ACC112 (cell line): ENCODE measurements around the gene CARMIL1.

Experiments
- H2AFZ ChIP-seq: fragments of 200-600 bp; sonication (generic); one replicate; pipeline ENCODE4 v1.6.0; 2017; ENCODE audit warnings: antibody characterized with exemption, low read length; ENCODE audit not compliant: unreplicated experiment
- H3K27ac ChIP-seq: fragments of 200-600 bp; sonication (generic); 2 replicates; pipeline ENCODE4 v1.5.1; 2014; ENCODE audit warnings: low read depth, mild to moderate bottlenecking, antibody characterized with exemption, low read length, moderate library complexity
- H3K27me3 ChIP-seq: fragments of 200-600 bp; sonication (generic); 2 replicates; pipeline ENCODE4 v1.6.1; 2014; ENCODE audit warnings: mild to moderate bottlenecking, antibody characterized with exemption, low read length, moderate library complexity, mixed read lengths; ENCODE audit not compliant: insufficient read depth
- H3K36me3 ChIP-seq: fragments of 200-600 bp; sonication (generic); 2 replicates; pipeline ENCODE4 v1.6.1; 2016; ENCODE audit warnings: mild to moderate bottlenecking, antibody characterized with exemption, low read length, moderate library complexity, mixed read lengths; ENCODE audit not compliant: insufficient read depth
- H3K4me1 ChIP-seq: fragments of 200-600 bp; sonication (generic); one replicate; pipeline ENCODE4 v1.6.1; 2016; ENCODE audit warnings: low read length, mixed read lengths; ENCODE audit not compliant: insufficient read depth, unreplicated experiment, control insufficient read depth
- H3K4me3 ChIP-seq: fragments of 200-600 bp; sonication (generic); 2 replicates; pipeline ENCODE4 v1.5.1; 2014; ENCODE audit warnings: mild to moderate bottlenecking, low read depth, low read length
- H3K79me2 ChIP-seq: fragments of 200-600 bp; sonication (generic); one replicate; pipeline ENCODE4 v1.6.0; 2016; ENCODE audit warnings: low read length; ENCODE audit not compliant: control insufficient read depth, unreplicated experiment, insufficient read depth

CARMIL1 gene

GRCh38 chr6:25387911-25388310, 108.7 kb downstream of the CARMIL1 start:
- peaks cover 14% of the 10 kb centered on the region for H3K4me1 ChIP-seq
- no peaks in the 10 kb centered on the region for H3K27me3 ChIP-seq
- no peak overlapping the region for H3K4me3 ChIP-seq
- H3K27ac ChIP-seq: no peak overlapping the region
- no peaks in the 10 kb centered on the region for H3K36me3 ChIP-seq
- peaks cover 3% of the 10 kb centered on the region for H3K79me2 ChIP-seq
- H2AFZ ChIP-seq: no peak overlapping the region

- H3K4me3 ChIP-seq: no peak overlapping the region
- H2AFZ ChIP-seq: no peak overlapping the region
- H3K36me3 ChIP-seq: no peaks in the 10 kb centered on the region
- peaks cover 3% of the 10 kb centered on the region for H3K79me2 ChIP-seq
- no peaks in the 10 kb centered on the region for H3K27me3 ChIP-seq
- H3K27ac ChIP-seq: no peak overlapping the region
- peaks cover 14% of the 10 kb centered on the region for H3K4me1 ChIP-seq
Observed at GRCh38 chr6:25388776-25389175, 109.6 kb downstream of the CARMIL1 start.

- Histone ChIP-seq H3K36me3 (no peaks in the 10 kb centered on the region), H3K4me3 (no peak overlapping the region), H3K27ac (peak overlapping the region; percentile 28), H3K79me2 (peaks cover 3% of the 10 kb centered on the region), H2AFZ (no peak overlapping the region), H3K27me3 (no peaks in the 10 kb centered on the region), H3K4me1 (peaks cover 14% of the 10 kb centered on the region)
Observed at GRCh38 chr6:25389471-25389870, 110.3 kb downstream of the CARMIL1 start.

- no peak overlapping the region for H3K4me3 ChIP-seq
- H3K27me3 ChIP-seq: no peaks in the 10 kb centered on the region
- H2AFZ ChIP-seq: no peak overlapping the region
- H3K36me3 ChIP-seq: no peaks in the 10 kb centered on the region
- H3K79me2 ChIP-seq: peaks cover 3% of the 10 kb centered on the region
- peaks cover 14% of the 10 kb centered on the region for H3K4me1 ChIP-seq
- no peak overlapping the region for H3K27ac ChIP-seq
Observed at GRCh38 chr6:25392372-25392771, 113.2 kb downstream of the CARMIL1 start.

GRCh38 chr6:25395731-25396130, 116.6 kb downstream of the CARMIL1 start:
- H3K36me3 ChIP-seq: no peaks in the 10 kb centered on the region
- no peak overlapping the region for H2AFZ ChIP-seq
- no peaks in the 10 kb centered on the region for H3K27me3 ChIP-seq
- no peak overlapping the region for H3K4me3 ChIP-seq
- H3K4me1 ChIP-seq: no peaks in the 10 kb centered on the region
- no peak overlapping the region for H3K27ac ChIP-seq
- peaks cover 3% of the 10 kb centered on the region for H3K79me2 ChIP-seq

GRCh38 chr6:25397406-25397805, 118.2 kb downstream of the CARMIL1 start:
- Histone ChIP-seq H3K27me3 (no peaks in the 10 kb centered on the region), H3K79me2 (no peaks in the 10 kb centered on the region), H3K36me3 (no peaks in the 10 kb centered on the region), H2AFZ (no peak overlapping the region), H3K4me3 (no peak overlapping the region), H3K27ac (no peak overlapping the region), H3K4me1 (no peaks in the 10 kb centered on the region)

- H3K4me3 ChIP-seq: no peak overlapping the region
- no peak overlapping the region for H3K27ac ChIP-seq
- H3K36me3 ChIP-seq: no peaks in the 10 kb centered on the region
- no peaks in the 10 kb centered on the region for H3K79me2 ChIP-seq
- H3K4me1 ChIP-seq: no peaks in the 10 kb centered on the region
- H3K27me3 ChIP-seq: no peaks in the 10 kb centered on the region
- no peak overlapping the region for H2AFZ ChIP-seq
Observed at GRCh38 chr6:25399885-25400284, 120.7 kb downstream of the CARMIL1 start.

GRCh38 chr6:25401711-25402110, 122.5 kb downstream of the CARMIL1 start:
- no peak overlapping the region for H3K4me3 ChIP-seq
- no peak overlapping the region for H3K27ac ChIP-seq
- H3K27me3 ChIP-seq: no peaks in the 10 kb centered on the region
- no peak overlapping the region for H2AFZ ChIP-seq
- H3K79me2 ChIP-seq: no peaks in the 10 kb centered on the region
- no peaks in the 10 kb centered on the region for H3K36me3 ChIP-seq
- H3K4me1 ChIP-seq: no peaks in the 10 kb centered on the region

GRCh38 chr6:25402125-25402524, 123.0 kb downstream of the CARMIL1 start:
- Histone ChIP-seq H3K27ac (no peak overlapping the region), H3K4me1 (no peaks in the 10 kb centered on the region), H2AFZ (no peak overlapping the region), H3K4me3 (no peak overlapping the region), H3K79me2 (no peaks in the 10 kb centered on the region), H3K27me3 (no peaks in the 10 kb centered on the region), H3K36me3 (no peaks in the 10 kb centered on the region)

- no peak overlapping the region for H3K27ac ChIP-seq
Observed at GRCh38 chr6:25403150-25403549, 124.0 kb downstream of the CARMIL1 start.

GRCh38 chr6:25404091-25404490, 124.9 kb downstream of the CARMIL1 start:
- Histone ChIP-seq H3K36me3 (no peaks in the 10 kb centered on the region), H3K79me2 (no peaks in the 10 kb centered on the region), H3K27ac (no peak overlapping the region), H3K4me3 (no peak overlapping the region), H3K27me3 (no peaks in the 10 kb centered on the region), H3K4me1 (no peaks in the 10 kb centered on the region), H2AFZ (no peak overlapping the region)

More at GRCh38 chr6:25403150-25403549, 124.0 kb downstream of the CARMIL1 start:
- Histone ChIP-seq H2AFZ (no peak overlapping the region), H3K79me2 (no peaks in the 10 kb centered on the region), H3K4me1 (no peaks in the 10 kb centered on the region), H3K27me3 (no peaks in the 10 kb centered on the region), H3K4me3 (no peak overlapping the region), H3K36me3 (no peaks in the 10 kb centered on the region)
